Activated T-cell treated with anti-CD3 and anti-CD28 coated beads for 1 hour (primary cell): ENCODE results near the gene TSPAN8.
"Not testable (repeated sequence)": the region's sequence is repeated elsewhere in the genome, so short reads cannot be mapped to it uniquely, and the experiment has no call there.

Experiments used
- DNase-seq: peaks from one replicate; pipeline ENCODE4 v3.0.0-alpha.2; 2020; ENCODE audit warnings: low read depth

TSPAN8 gene

DNA sequence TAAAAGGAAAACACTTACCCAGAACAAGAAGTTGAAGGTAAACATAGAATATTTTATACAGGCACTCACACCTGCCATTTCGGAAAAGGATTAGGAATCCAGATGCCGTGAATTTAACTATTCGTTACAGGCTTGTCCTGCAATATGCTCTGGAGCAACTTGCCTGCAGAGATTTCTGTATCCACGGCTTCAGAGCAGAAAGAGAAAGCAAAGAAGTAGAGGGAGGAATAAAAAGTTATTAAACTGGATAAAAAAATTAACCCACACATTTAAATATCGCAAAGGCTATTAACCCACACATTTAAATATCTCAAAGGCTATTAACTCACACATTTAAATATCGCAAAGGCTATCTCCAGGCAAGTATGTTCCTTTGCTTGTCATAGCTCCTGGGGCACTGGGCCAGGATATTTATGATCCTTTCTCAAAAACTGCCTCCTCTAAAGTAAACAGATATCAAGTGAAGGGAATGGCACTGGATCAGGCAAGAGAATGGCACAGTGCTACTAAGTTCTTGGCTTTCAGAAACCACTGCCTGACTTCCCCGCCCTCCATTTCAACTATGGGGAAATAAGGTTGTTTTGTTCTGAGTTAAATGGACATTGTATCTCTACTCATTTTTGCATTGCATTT lies at the start of gene TSPAN8:
TSS of gene TSPAN8 (minus strand) at position 399 of the 633 bp plus-strand sequence. CDS start at position 78, 321 bp downstream.
- no peak for DNase-seq

DNA sequence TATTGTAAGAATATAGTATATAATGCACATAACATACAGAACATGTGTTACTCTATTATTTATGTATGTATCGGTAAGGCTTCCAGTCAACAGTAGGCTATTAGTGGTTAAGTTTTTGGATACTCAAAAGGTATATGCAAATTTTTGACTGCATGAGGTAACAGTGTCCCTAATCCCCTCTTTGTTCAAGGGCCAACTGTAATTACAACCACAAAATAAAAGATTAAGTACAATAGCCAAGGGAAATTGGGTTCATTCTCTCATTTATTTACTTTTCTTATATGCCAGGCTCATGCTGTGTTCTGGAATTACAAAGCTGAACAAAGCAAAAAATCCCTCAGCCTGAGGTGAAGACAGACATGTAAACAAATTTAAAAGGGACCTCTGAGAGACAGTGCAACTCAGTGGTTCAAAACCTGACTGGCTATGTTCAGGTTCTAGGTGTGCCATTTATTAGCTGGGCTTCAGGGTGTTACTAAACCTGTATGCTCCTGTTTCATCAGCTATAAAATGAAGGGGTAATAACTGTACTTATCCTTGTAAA lies 43.4 kb upstream of the TSPAN8 start:
- no peak for DNase-seq

DNA sequence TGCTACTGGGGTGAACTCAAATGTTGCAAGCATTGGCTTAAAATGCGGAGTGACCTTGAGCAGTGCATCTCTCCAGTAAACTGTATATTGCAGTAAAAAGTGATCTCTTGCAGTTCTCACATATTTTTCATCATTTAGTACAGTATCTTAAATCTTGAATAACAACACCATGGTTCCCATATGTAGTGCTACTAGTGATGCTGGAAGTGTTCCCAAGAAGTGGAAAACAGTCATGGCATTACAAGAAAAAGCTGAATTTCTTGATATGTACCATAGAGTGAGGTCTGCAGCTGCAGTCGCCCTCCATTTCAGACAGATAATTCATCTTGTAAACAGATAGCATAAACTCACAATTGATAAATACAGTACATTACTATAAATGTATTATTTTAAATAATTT lies 42.9 kb upstream of the TSPAN8 start:
- no peak for DNase-seq

DNA sequence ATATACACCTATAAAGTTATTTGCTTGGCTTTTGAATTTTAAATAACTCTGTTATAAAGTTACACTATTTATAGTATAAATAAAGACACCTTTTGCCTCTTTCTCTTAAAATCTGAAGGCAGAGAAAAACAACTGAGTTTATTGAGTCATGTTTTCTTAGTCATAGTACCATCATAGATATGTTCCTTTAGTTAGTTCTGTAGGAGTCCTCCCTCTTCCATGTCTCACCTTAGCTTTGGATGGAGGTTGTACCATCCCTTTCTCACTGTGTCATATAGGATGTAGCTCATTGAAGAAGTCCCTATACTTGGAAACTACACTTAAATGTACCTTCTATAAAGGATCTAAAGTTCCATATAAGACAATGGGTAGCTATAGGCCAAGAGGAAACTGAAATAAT lies 39.7 kb upstream of the TSPAN8 start:
- DNase-seq = no peak

DNA sequence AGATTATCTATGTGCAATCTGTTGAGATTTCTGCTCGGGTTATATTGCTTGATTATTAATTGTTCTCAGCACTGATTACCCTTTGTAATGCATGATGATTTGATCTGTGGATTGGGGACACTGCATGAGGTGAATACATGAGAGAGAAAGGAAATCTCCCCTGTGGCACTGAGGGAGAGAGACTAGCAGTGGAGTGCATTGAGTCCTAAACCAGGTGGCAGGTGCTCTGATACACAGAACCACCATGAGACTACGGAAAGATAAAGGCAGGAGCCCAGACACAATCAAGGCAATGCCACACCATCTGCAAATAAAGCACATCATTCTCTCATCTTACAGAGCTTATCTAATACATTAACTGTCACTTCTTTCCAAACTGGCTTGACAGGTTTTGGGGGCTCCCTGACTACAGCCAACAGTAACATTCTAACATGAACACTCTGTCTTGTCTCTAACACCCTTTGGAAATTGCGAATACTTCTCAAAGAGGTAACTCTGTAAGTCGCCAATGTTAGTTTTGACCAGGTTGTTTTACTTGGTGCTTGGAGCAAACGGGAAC lies 37.6 kb upstream of the TSPAN8 start:
- no peak for DNase-seq

DNA sequence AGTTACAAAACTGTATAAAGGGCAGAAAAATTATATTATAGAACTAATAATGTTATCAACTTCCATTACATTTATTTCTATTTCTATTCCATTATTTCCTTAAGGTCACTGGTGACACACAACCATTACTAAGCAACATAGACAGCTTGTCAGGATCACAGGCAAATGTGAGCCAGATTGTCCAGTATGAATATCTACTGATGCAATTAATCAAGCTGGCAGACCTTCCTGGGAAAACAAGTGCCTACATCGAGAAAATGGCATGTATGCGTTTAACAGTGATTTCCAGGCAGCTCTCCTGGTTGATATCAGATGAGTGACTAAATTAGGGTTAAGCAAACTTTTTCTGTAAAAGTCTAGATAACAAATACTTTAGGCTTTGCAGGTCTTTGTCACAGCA lies 36.9 kb upstream of the TSPAN8 start:
- DNase-seq = no peak

DNA sequence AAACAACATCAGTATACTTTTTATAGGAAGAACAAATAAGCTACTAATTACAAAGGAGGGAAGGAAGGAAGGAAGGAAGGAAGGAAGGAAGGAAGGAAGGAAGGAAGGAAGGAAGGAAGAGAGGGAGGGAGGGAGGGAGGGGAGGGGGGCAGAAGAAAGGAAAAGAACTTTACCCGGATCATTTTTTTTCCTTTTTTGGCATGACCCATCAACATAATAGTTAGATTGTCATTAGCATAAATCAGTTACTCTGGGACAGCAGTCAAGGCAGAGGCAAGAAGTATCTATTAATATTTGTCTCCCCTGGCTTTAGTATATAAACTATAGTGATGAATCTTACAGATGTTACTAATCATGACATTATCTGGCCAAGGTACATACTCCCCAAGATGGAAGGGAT lies 35.2 kb upstream of the TSPAN8 start:
- DNase-seq = no peak

DNA sequence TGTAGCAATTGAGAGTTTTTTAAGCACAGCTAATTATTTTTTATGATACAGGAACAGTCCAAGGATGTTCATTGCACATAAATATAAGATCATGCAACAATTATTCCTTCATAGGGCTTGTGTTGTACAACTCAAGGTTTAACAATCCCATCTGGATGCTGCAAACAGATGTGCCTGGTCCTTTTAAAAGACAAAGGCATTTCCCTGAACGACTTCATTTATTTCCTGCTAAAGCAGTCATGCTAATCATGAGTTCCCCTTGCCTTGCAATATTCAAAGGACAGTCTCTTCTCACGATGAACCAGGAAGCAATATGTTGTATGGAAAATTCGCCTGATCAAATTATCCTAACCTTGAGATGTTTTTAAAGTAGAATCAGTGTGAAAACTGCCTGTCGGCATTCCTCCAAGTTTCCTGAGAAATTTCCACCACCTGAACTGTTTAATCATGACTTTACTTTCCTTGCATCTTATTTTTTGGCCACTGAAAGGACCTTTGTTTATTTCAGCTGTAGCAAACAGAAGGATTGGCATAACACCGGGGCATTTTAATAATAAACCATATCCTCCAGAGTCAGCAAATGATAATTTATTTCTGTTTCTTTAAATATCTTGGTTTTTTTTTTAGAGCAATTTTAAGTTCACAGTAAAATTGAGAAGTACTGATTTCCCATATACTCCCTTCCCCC lies 33.9 kb upstream of the TSPAN8 start:
- no peak for DNase-seq

DNA sequence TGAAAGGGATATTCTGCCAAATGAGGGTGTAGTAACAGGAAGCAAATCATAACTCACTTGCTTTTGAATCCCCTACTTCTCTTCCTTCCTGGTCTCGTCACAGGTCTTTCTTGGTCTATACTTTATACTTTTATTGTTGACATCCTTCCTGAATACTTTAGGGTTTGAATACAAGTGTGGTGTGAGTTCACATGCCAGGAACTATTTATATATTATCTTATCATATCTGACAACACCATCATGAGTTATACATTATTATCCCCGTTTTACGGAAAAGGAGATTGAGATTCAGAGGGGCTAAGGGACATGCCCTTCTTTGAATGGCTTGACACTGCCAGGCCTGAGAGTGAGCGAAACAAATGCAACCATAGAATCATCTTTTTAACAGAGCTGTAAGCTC lies 33.0 kb upstream of the TSPAN8 start:
- DNase-seq = no peak

DNA sequence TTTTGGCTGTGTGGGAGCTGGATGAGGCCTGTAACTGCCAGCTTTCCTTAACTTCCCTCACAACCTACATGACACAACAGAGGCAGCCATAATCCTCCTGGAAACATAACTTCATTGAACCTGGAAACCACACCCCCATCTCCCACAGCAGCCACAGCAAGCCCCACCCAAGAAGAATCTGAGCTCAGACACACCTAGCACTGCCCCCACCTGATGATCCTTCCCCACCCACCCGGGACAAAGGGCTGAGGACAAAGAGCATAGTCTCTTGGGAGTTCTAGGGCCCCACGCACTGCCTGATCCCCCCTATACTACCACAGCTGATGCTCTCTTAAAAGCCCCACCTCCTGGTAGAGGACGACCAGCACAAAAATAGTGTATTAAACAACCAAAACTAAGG lies 29.6 kb upstream of the TSPAN8 start:
- DNase-seq = no peak

DNA sequence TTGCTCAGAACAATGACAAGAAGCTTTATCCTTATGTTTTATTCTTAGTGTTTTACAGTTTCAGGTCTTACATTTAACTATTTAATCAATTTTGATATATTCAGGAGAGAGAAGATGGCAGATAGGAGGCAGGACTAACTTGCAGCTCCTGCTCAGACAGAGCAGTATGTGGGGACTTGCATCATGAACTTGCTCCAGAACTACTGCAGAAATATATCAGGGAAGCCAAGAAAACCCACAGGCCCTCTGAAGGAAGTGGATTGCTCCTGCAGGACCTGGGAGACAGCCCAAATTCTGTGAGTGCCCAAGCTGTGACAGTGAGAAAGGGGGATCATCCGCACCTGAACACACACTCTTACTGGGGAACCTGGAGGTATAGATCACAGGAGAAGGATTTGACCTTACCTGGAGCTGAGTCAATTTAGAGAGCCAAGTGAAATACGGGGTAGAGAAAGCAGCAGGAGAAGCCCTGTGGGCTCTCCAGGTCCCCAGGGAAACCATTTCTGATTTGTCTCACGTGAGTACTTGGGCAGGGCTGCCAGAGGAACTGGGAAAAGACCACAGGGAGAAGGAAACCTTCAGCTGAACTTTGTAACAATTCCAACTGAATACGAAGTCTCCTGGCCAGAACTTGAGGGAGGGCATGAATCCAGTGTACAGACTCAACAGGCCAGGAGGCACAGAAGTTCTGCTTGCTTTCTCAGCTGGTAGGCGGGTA lies 28.9 kb upstream of the TSPAN8 start:
- no peak for DNase-seq

DNA sequence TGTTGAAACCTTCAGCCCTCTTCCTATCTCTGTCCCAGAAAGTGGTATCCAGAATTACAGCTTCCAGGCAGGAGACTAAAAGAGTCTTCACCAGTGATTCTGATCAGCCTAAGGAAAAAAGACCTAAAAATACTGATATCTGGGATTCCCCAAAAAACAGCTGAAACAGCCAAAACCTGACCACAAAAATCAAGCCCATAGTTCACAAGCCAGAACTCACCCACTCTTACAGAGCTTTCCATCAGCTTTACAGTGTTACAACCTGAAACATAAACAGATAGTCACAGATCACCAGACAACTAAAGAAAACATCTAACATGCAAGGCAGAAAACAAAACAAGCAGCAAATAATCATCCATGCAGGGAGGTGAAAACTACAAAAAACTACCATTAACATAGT lies 26.0 kb upstream of the TSPAN8 start:
- DNase-seq = no peak

DNA sequence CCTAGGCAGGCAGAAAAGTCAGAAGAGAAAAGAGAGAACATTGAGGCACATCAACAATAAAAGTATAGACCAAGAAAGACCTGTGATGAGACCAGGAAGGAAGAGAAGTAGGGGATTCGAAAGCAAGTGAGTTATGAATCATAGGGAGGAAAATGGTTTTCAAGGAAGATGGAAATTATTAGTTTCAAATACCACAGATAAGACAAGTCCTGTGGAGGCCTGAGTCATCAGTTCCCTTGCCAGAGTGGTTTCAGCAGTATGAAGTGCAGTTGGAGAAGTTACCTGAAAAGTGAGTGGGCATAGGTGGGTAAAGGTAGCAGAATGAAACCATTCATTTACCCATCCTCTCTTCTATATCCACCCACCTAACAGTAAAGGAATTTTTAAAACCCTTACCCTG lies 25.2 kb upstream of the TSPAN8 start:
- no peak for DNase-seq

DNA sequence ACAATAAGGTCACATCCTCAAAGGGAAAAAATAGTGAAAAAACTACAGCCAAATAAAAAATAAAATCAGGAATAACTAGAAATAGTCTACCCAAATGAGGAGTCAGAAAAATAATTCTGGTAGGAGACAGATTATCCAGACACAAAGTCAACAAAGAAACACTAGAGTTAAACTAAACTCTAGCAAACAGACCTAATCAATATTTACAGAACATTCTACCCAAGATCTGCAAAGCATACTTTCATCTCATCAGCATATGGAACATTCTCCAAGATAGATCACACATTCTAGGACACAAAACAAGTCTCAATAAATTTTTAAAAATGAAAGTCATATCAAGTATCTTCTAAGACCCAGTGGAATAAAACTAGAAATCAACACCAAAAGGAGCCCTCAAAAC lies 20.4 kb upstream of the TSPAN8 start:
- no peak for DNase-seq

DNA sequence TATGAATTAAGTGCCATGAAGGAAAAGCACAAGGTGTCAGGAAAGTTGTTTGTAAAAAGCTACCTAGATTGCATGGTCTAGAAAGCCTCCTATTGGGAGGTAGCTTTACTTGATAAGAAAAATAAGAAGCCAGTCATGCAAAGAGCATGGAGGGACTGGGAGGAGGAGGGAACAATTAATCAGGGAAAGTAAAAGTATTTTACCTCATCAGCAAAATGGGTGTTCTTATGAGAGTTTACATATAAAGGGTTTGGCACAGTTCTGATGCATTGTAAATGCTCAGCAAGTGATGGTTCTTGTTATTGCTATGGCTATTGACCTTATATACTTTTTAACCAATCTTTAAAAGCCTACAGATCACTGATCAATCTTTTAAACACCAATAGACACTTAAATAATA lies 17.0 kb upstream of the TSPAN8 start:
- DNase-seq = no peak

DNA sequence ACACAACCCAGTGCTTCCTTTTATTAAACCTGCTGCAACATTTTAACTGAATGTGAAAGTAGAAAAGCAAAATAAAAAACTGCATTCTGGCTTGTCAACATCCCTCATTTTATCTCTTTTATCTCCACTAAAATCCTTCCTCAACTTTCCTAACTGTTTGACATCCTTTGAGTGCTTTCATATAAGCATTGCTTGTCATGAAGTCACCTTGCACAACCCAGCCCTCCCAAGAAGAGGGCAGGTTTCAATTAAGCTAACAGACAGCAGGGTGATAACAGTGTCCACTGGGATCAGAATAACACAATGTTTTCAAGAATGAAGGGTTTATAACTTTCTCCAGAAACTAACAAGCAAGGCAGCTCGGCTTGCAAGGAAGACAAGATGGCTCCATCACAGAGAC lies 16.3 kb upstream of the TSPAN8 start:
- DNase-seq = no peak

DNA sequence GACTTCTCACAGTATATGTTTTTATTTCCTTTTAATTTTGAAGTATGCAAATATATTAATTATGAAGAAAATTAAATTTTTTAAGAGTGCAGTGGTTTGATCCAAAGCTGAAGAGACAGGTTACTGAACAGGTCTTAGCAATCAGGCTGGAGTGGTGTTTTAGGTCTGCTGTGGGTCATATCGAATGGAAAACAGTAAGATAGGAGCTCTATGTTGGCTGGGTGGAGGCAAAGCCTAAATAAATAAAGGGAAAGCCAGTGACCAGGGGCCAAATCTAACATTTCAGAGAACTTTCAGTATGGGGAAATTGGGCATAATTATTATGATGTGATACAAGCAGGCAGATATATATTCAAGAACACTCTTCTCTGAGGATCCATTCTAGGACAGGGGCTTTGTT lies 12.7 kb upstream of the TSPAN8 start:
- no peak for DNase-seq

DNA sequence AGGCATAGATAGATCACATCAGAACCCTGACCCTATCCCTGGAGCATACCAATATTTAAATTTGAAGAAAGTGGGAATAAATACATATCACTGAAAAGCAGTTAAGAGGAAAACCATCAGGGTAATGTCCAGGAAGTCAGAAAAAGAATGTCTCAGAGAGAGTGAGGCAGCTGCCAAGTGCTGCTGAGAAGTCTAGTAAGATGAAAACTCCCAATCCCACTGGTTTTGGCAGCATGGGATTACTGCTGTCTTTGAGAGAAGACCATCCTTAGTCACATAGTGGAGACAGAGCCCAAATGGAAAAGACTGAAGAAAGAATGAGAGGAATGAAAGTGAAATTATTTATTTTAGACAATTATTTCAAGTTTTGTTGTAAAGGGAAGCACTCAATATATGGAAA lies 11.5 kb upstream of the TSPAN8 start:
- no peak for DNase-seq

DNA sequence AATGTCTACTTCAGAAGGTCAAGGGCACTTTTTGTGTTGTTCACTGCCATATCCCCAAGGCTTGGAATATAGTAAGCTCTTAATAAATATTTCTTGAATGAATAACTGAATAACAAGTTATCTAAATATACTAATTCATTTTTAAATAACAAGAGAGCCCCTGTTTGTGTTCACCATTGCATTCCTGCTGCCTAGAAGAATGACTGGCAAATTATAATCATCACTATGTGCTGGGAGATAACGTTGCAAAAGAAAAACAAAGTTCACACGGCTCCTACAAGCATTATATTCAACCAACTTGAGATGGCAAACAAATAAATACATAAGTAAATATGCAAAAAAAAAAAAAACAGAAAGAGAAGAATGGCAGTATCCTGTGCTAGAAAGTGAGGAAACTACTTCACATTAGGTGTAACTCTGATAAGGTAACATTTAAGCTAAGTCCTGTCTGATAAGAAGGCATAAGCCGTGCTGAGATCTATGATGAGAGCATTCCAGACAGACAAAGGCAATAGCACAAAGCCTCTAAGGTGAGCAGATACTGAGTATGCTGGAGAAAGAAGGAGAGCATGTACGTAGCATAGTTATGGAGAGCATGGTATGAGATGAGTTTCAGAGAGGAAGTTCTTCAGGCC lies 9.2 kb upstream of the TSPAN8 start:
- DNase-seq = no peak

DNA sequence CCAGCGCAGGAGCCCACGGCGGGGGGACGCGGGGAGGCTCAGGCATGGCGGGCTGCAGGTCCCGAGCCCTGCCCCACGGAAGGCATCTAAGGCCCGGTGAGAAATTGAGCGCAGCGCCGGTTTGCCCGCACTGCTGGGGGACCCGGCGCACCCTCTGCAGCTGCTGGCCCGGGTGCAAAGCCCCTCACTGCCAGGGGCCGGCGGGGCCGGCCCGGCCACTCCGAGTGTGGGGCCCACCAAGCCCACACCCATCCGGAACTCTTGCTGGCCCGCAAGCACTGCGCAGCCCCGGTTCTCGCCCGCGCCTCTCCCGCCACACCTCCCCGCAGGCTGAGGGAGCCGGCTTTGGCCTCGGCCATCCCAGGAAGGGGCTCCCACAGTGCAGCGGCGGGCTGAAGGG lies 8.5 kb upstream of the TSPAN8 start:
- no peak for DNase-seq

DNA sequence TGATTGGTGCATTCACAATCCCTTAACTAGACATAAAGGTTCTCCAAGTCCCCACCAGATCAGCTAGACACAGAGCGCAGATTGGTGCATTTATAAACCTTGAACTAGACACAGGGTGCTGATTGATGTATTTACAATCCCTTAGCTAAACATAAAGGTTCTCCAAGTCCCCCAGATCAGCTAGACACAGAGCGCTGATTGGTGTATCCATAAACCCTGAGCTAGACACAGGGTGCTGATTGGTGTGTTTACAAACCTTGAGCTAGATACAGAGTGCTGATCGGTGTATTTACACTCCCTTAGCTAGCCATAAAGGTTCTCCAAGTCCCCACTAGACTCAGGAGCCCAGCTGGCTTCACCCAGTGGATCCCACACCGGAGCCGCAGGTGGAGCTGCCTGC lies 8.0 kb upstream of the TSPAN8 start:
- DNase-seq = not testable (repeated sequence)

DNA sequence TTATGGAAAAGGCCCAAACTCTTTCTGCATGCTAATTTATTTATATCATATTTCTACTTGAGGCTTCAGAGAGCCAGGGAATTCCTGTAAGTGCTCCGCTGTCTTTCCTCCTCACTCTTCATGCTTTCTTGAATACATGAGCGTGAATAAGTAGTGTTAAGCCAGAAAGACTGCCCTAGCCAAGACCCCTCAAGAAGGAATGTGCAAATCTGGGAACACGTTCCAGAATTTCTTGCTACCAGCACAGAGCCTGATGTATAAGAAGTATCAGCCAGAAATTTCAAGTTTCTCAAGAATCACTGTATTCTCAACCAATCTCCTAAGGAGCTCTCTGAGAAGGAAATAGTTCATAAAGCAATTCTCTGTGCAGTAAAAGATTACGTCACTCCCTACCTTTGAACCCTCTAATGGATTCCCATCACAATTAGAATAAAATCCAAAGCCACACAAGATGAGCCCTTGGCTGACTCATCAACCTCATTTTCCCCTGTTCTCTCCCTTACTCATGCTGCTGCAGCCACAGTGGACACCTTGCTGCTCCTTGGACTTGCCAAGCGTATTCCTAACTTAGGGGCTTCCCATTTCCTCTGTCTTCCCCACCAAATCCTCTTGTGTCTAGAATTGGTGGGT lies 6.9 kb upstream of the TSPAN8 start:
- DNase-seq = no peak
